GM18858 (cell line): Measurements from ENCODE around the gene SOD3.

Source experiments
- ATAC-seq: cut with Tn5 transposase; IDR thresholded peaks from one replicate; pipeline ENCODE4 v1.9.1; 2021; ENCODE audit not compliant: unreplicated experiment

The SOD3 gene

GRCh38 chr4:24775032-24775605 lies 20.3 kb upstream of the SOD3 start:
- no peak for ATAC-seq

- ATAC-seq: no peak
Observed at GRCh38 chr4:24775750-24776149, 19.6 kb upstream of the SOD3 start.

GRCh38 chr4:24777536-24778463 lies 17.6 kb upstream of the SOD3 start:
- ATAC-seq: no peak

- no peak for ATAC-seq
Observed at GRCh38 chr4:24778464-24779225, 16.7 kb upstream of the SOD3 start.

GRCh38 chr4:24780936-24781495 lies 14.4 kb upstream of the SOD3 start:
- ATAC-seq: no peak

GRCh38 chr4:24781999-24782745 lies 13.2 kb upstream of the SOD3 start:
- ATAC-seq: no peak

- ATAC-seq: no peak
Observed at GRCh38 chr4:24783506-24783905, 11.9 kb upstream of the SOD3 start.

GRCh38 chr4:24791043-24791442 lies 4.3 kb upstream of the SOD3 start:
- no peak for ATAC-seq

GRCh38 chr4:24792552-24792951 lies 2.8 kb upstream of the SOD3 start:
- ATAC-seq: no peak

- ATAC-seq: no peak
Observed at GRCh38 chr4:24793219-24794005, 2.0 kb upstream of the SOD3 start.

GRCh38 chr4:24794051-24794450 lies 1.3 kb upstream of the SOD3 start:
- ATAC-seq: no peak

GRCh38 chr4:24794480-24794879 lies 893 bp upstream of the SOD3 start:
- no peak for ATAC-seq

- ATAC-seq: no peak
Observed at GRCh38 chr4:24795666-24796381, 451 bp downstream of the SOD3 start.

- ATAC-seq: no peak
Observed at GRCh38 chr4:24796620-24797019, 1.2 kb downstream of the SOD3 start.

- ATAC-seq: no peak
Observed at GRCh38 chr4:24798036-24798610, 2.8 kb downstream of the SOD3 start.

GRCh38 chr4:24799196-24799543 lies 3.8 kb downstream of the SOD3 start:
- ATAC-seq: no peak

- ATAC-seq: no peak
Observed at GRCh38 chr4:24799544-24800324, 4.4 kb downstream of the SOD3 start.

GRCh38 chr4:24800325-24800895 lies 5.0 kb downstream of the SOD3 start:
- no peak for ATAC-seq
